Ovary (tissue), 3 donors: ENCODE results near the gene PPM1D.

Experiments
- EP300 ChIP-seq: sonication (generic); formaldehyde crosslinking; IDR thresholded peaks from one replicate; pipeline ENCODE4 v1.6.1; 2017; ENCODE audit warnings: antibody characterized with exemption
- TF ChIP-seq, protein P1 (sequence below), 3 donors: fragments of 450-650 bp in 2 of 3; fragments of 200-600 bp in 1 of 3; IDR thresholded peaks; one replicate each; pipeline versions ENCODE4 v1.5.1 to v1.8.0; 2016 to 2022; ENCODE audit warnings: antibody characterized with exemption in 3 of 3, mild to moderate bottlenecking in 1 of 3
- donor health status: DM: no; HTN: no; CAD: no.

DNA sequence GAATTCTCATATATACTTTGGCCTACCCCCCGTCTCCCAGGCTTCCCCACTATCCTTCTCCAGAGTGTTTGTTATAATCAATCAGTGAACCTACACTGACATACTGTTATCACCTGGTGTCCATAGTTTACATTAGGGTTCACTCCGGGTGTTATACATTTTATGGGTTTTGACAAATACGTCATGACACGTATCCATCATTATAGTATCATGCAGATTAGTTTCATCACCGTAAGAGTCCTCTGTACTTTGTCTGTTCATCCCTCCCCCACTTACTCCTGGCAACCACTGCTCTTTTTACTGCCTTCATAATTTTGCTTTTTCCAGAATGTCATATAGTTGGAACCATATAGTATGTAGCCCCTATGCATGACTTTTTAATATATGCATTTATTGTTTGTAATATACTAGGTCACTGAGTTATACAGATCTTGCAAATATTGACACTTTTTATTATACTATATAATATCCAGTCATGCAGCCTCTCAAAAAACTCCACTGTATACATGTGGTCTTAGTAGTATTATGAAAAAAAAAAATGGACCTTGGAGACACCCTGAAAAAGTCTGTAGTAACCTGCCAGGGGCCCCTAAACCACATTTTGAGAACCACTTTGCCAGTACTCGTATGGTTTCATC is 28.4 kb downstream of the PPM1D start:
- TF ChIP-seq, protein P1, sequence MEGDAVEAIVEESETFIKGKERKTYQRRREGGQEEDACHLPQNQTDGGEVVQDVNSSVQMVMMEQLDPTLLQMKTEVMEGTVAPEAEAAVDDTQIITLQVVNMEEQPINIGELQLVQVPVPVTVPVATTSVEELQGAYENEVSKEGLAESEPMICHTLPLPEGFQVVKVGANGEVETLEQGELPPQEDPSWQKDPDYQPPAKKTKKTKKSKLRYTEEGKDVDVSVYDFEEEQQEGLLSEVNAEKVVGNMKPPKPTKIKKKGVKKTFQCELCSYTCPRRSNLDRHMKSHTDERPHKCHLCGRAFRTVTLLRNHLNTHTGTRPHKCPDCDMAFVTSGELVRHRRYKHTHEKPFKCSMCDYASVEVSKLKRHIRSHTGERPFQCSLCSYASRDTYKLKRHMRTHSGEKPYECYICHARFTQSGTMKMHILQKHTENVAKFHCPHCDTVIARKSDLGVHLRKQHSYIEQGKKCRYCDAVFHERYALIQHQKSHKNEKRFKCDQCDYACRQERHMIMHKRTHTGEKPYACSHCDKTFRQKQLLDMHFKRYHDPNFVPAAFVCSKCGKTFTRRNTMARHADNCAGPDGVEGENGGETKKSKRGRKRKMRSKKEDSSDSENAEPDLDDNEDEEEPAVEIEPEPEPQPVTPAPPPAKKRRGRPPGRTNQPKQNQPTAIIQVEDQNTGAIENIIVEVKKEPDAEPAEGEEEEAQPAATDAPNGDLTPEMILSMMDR (IDR thresholded peaks at IDR 0.05), result no peak
- TF ChIP-seq EP300, result no peak
